Spleen (tissue), 11 donors: Measurements from ENCODE around the gene USB1. TPM values are rescaled to one million over a fixed set of nuclear protein-coding genes. Genes with fewer than 3 reads are reported as not detected.

Experiments
- DNase-seq: peaks from one replicate; pipeline ENCODE4 v3.0.0-alpha.2; 2020
- H3K27ac ChIP-seq, 8 donors: fragments of 200-600 bp; sonication (generic) in 7 of 8; 1 replicate in 4 of 8; 2 replicates in 4 of 8; pipeline versions ENCODE4 v1.5.0 to v1.8.0; 2016 to 2021; ENCODE audit warnings: inconsistent platforms in 4 of 8, mild to moderate bottlenecking in 4 of 8, moderate library complexity in 1 of 8
- H3K27me3 ChIP-seq, 7 donors: fragments of 200-600 bp; sonication (generic) in 6 of 7; replicated peaks in 1 of 7; 1 replicate in 4 of 7; 2 replicates in 3 of 7; pipeline versions ENCODE4 v1.5.0 to v1.8.0; 2016 to 2021; ENCODE audit warnings: inconsistent platforms in 3 of 7, mild to moderate bottlenecking in 1 of 7
- H3K36me3 ChIP-seq, 6 donors: fragments of 200-600 bp; sonication (generic) in 5 of 6; 1 replicate in 4 of 6; 2 replicates in 2 of 6; pipeline versions ENCODE4 v1.5.0 to v1.8.0; 2016 to 2021; ENCODE audit warnings: inconsistent platforms in 2 of 6
- H3K4me1 ChIP-seq, 6 donors: fragments of 200-600 bp; sonication (generic) in 5 of 6; 1 replicate in 3 of 6; 2 replicates in 3 of 6; pipeline versions ENCODE4 v1.5.0 to v1.8.0; 2016 to 2021; ENCODE audit warnings: inconsistent platforms in 3 of 6
- H3K4me3 ChIP-seq, 8 donors: fragments of 200-600 bp; sonication (generic) in 7 of 8; 1 replicate in 4 of 8; 2 replicates in 4 of 8; pipeline versions ENCODE4 v1.5.0 to v1.8.0; 2016 to 2021; ENCODE audit warnings: inconsistent platforms in 4 of 8, mild to moderate bottlenecking in 4 of 8, moderate library complexity in 2 of 8
- H3K9me3 ChIP-seq, 8 donors: fragments of 200-600 bp; sonication (generic) in 7 of 8; 1 replicate in 4 of 8; 2 replicates in 4 of 8; pipeline versions ENCODE4 v1.5.0 to v1.8.0; 2016 to 2021; ENCODE audit warnings: inconsistent platforms in 4 of 8
- CTCF ChIP-seq, 11 experiments: fragments of 200-600 bp in 7 of 11; fragments of 450-650 bp in 4 of 11; sonication (generic) in 4 of 11; IDR thresholded peaks in 8 of 11; conservative IDR thresholded peaks in 3 of 11; 1 replicate in 7 of 11; 2 replicates in 4 of 11; pipeline versions ENCODE4 v1.4.0 to v1.8.0; 2016 to 2021; ENCODE audit warnings: antibody characterized with exemption in 11 of 11, inconsistent platforms in 4 of 11, mild to moderate bottlenecking in 1 of 11
- POLR2A ChIP-seq, 3 donors: fragments of 450-650 bp; IDR thresholded peaks; one replicate each; pipeline ENCODE4 v1.5.1; 2017; ENCODE audit warnings: antibody characterized with exemption in 3 of 3, mild to moderate bottlenecking in 1 of 3
- POLR2AphosphoS5 ChIP-seq, 3 donors: sonication (generic); formaldehyde crosslinking; IDR thresholded peaks; one replicate each; pipeline ENCODE4 v1.5.1; 2017; ENCODE audit warnings: antibody characterized with exemption in 3 of 3
- WGBS, 5 donors: extraction: QIAGEN DNeasy Blood & Tissue Kit in 3 of 5; methylation state at CpG; one replicate each; pipeline versions ENCODE4 v1.1.5 to v1.1.7; 2013 to 2018; 5-methylcytosine and 5-hydroxymethylcytosine counted together
- intact Hi-C: fragments of 100-400 bp; cut with DNase I; formaldehyde crosslinking; loops from one replicate; pipeline ENCODE4 v1.15.0; 2023; ENCODE audit warnings: low total_unique reads
- polyA plus RNA-seq, 3 donors: library from polyadenylated mRNA; stranded (reverse); fragments of 200-250 nt; gene quantifications; one replicate each; pipeline ENCODE4 v1.2.1, GENCODE V29; 2013
- total RNA-seq, 7 donors: library from RNA; depleted of rRNA in 3 of 7; stranded (reverse); fragments of >200 nt in 3 of 7; fragmentation: NEBNext Ultra II Directional in 4 of 7; extraction: Animal tissue kit (Norgen Biotek cat#: 25700) in 4 of 7; gene quantifications; one replicate each; pipeline versions ENCODE4 v1.1.0 to v1.2.1, GENCODE V29; 2016 to 2021
- donor health status: healthy with polysubstance abuse.
- donor health status: DM: no; HTN: no; CAD: no; lungs with moderate emphysema.
- donor health status: DM: no; HTN: no; CAD: no.
- donor health status: Bipolar disorder and iron deficiency.
- donor health status: healthy.
- donor health status: DM: no; HTN: no; CAD: no.
- donor health status: DM: yes; HTN: yes; CAD: no.

The USB1 gene
- total and polyA plus RNA-seq, 10 donors: 17.7 to 78.4 (median 46.9) TPM

- Histone ChIP-seq H3K4me3 (no peak overlapping the region), H3K27ac (no peak overlapping the region), H3K36me3 (no peaks in the 10 kb centered on the region), H3K9me3 (no peaks in the 10 kb centered on the region), H3K27me3 (peaks cover 0 to 24% (median 0%) of the 10 kb centered on the region in 7 donors), H3K4me1 (peaks cover 5 to 24% (median 18%) of the 10 kb centered on the region in 6 donors)
- intact Hi-C loops: no loop called here
- no peak for TF ChIP-seq CTCF (IDR thresholded peaks at IDR 0.05 in 8 of 11, conservative IDR thresholded peaks at IDR 0.05 in 3 of 11)
- no peak for TF ChIP-seq POLR2A (IDR thresholded peaks at IDR 0.05)
- TF ChIP-seq POLR2AphosphoS5 (IDR thresholded peaks at IDR 0.05): no peak
- peak; percentile 15 for DNase-seq
- 72 to 78% (median 75%) methylated on average over 9 of the region's 9 CpGs for WGBS, 5 donors
Measured at GRCh38 chr16:57986196-57986595, 15.0 kb upstream of the USB1 start.

- Histone ChIP-seq H3K27me3 (peaks cover 0 to 24% (median 0%) of the 10 kb centered on the region in 7 donors), H3K4me3 (no peak overlapping the region), H3K4me1 (peaks cover 5 to 24% (median 18%) of the 10 kb centered on the region in 6 donors), H3K9me3 (no peaks in the 10 kb centered on the region), H3K36me3 (no peaks in the 10 kb centered on the region), H3K27ac (no peak overlapping the region)
- intact Hi-C loops: no loop called here
- TF ChIP-seq POLR2A (IDR thresholded peaks at IDR 0.05): no peak
- TF ChIP-seq POLR2AphosphoS5 (IDR thresholded peaks at IDR 0.05): no peak
- TF ChIP-seq CTCF (IDR thresholded peaks at IDR 0.05 in 8 of 11, conservative IDR thresholded peaks at IDR 0.05 in 3 of 11): no peak
- DNase-seq: peak; percentile 40
- WGBS, 5 donors: 85 to 95% (median 88%) methylated on average over 8 of the region's 8 CpGs
Measured at GRCh38 chr16:57987441-57988177, 13.6 kb upstream of the USB1 start.

GRCh38 chr16:57988929-57989328 is 12.3 kb upstream of the USB1 start:
- Histone ChIP-seq H3K9me3 (no peaks in the 10 kb centered on the region), H3K36me3 (peaks cover 0 to 12% (median 0%) of the 10 kb centered on the region in 6 donors), H3K4me3 (no peak overlapping the region), H3K27me3 (peaks cover 0 to 21% (median 0%) of the 10 kb centered on the region in 7 donors), H3K27ac (no peak overlapping the region), H3K4me1 (peaks cover 5 to 35% (median 21%) of the 10 kb centered on the region in 6 donors)
- peak; percentile 32 for DNase-seq
- intact Hi-C loops: no loop called here
- 44 to 94% (median 76%) methylated on average over 1 of the region's 1 CpG for WGBS, 5 donors
- TF ChIP-seq POLR2AphosphoS5 (IDR thresholded peaks at IDR 0.05) (no peak), CTCF (IDR thresholded peaks at IDR 0.05 in 8 of 11, conservative IDR thresholded peaks at IDR 0.05 in 3 of 11) (no peak), POLR2A (IDR thresholded peaks at IDR 0.05) (no peak)

DNA sequence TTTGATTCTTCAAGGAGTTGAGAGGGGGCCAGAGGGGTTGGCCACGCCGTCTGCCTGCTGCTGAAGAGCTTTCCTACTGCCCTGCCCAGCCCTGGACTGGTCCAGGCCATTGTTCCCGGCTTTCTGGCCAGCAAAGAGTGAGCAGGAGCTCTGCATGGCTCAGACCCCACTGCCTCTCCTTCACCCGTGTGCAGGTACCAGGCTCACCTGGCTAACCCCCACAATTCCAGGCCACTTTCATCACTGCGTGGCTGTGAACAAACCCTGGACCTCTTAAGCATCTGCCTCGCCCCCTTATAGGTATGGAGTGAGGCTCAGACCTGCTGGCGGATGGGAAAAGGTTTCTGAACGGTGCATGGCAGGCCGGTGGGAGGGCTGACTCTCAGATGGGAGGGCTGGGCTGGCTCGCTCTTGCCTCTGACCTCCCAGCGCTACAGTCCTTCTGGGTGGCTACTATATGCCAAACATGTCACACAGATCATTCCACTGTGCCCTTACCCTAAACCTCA is 9.6 kb upstream of the USB1 start:
- DNase-seq: peak; percentile 36
- H3K27ac ChIP-seq: no peak overlapping the region
- TF ChIP-seq POLR2AphosphoS5 (IDR thresholded peaks at IDR 0.05) (no peak), CTCF (IDR thresholded peaks at IDR 0.05 in 8 of 11, conservative IDR thresholded peaks at IDR 0.05 in 3 of 11) (no peak), POLR2A (IDR thresholded peaks at IDR 0.05) (no peak)

More for the DNA sequence above, 9.6 kb upstream of the USB1 start:
- H3K4me1 ChIP-seq: peaks cover 7 to 39% (median 24%) of the 10 kb centered on the region in 6 donors
- H3K27me3 ChIP-seq: no peaks in the 10 kb centered on the region
- H3K9me3 ChIP-seq: no peaks in the 10 kb centered on the region
- peaks cover 3 to 34% (median 14%) of the 10 kb centered on the region in 6 donors for H3K36me3 ChIP-seq
- H3K4me3 ChIP-seq: no peak overlapping the region
- WGBS, 5 donors: 91 to 95% (median 94%) methylated on average over 11 of the region's 11 CpGs
- intact Hi-C loops: no loop called here
